ENCODE data around the gene SUPT4H1.

SUPT4H1 gene

GRCh38 chr17:58333736-58334207, 18.2 kb downstream of the SUPT4H1 start:
- Histone ChIP-seq H3K27me3 (ENCODE audit: control insufficient read depth, insufficient read depth, low read length) (no peaks in the 10 kb centered on the region), H3K9me3 (ENCODE audit: control insufficient read depth, insufficient read depth, low read depth, low read length) (no peaks in the 10 kb centered on the region), H3K4me1 (ENCODE audit: control insufficient read depth, insufficient read depth, low read length) (peaks cover 54% of the 10 kb centered on the region), H3K27ac (ENCODE audit: low read depth, low read length) (no peak overlapping the region), H3K9ac (ENCODE audit: low read length) (no peak overlapping the region), H3K4me3 (ENCODE audit: low read depth, low read length) (no peak overlapping the region), H3K36me3 (ENCODE audit: control insufficient read depth, insufficient read depth, low read length) (no peaks in the 10 kb centered on the region)

DNA sequence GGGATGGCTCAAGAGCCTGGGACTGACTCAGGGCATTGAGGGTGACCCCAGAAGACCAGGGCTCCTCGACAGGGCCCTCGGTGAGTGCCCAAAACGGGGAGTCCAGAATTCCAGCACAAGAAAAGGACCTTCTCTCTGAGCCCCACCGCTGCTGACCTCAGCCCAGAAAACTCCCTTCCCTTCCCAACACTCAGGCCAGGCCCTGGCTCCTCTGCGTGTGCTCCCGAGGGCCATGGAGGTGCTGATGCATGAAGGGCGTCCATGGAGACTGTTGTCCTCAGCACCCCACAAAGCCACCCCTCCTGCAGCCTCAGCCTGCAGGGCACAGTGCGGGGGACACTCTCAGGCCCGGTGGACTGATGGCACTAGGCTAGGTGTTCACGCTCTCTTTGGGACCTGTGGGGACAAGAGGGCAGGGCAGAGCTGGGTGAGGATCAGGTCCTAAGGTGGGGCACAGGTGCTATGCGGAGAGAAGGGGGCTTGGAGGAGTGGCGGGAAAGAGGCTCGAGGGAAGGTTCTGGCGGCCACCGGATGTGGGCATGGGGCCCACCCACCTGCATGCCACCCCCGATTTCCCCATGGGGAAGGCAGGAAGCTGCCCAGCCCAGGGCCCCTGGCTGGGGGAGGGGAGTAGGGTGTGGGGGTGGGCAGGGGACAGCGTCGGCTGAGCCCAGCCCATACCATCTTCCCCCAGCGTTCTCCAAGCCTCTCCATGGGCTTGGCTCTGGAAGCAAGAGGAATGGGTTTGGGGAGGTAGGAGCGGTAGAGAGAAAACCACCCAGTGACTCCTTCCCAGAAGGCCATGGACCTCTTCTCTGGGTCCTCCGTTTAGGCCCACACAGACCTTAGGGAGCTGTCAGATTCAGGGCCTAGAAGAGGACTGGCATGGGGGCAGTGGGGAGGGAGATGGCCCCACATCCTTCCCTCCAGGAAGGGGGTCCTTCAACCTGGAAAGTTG, 18.9 kb downstream of the SUPT4H1 start:
- Histone ChIP-seq H3K27me3 (ENCODE audit: control insufficient read depth, insufficient read depth, low read length) (peaks cover 3% of the 10 kb centered on the region; the same call in 1 of the 2 replicates), H3K4me1 (ENCODE audit: control insufficient read depth, insufficient read depth, low read length) (peaks cover 53% of the 10 kb centered on the region), H3K27ac (ENCODE audit: low read depth, low read length) (no peak overlapping the region), H3K9ac (ENCODE audit: low read length) (no peak overlapping the region), H3K4me3 (ENCODE audit: low read depth, low read length) (no peak overlapping the region), H3K36me3 (ENCODE audit: control insufficient read depth, insufficient read depth, low read length) (no peaks in the 10 kb centered on the region), H3K9me3 (ENCODE audit: control insufficient read depth, insufficient read depth, low read depth, low read length) (no peaks in the 10 kb centered on the region)

- peaks cover 45% of the 10 kb centered on the region for H3K4me1 ChIP-seq (ENCODE audit: control insufficient read depth, insufficient read depth, low read length)
- peaks cover 4% of the 10 kb centered on the region; the same call in 1 of the 2 replicates for H3K27me3 ChIP-seq (ENCODE audit: control insufficient read depth, insufficient read depth, low read length)
- H3K27ac ChIP-seq (ENCODE audit: low read depth, low read length) = no peak overlapping the region
- no peaks in the 10 kb centered on the region for H3K9me3 ChIP-seq (ENCODE audit: control insufficient read depth, insufficient read depth, low read depth, low read length)
- H3K36me3 ChIP-seq (ENCODE audit: control insufficient read depth, insufficient read depth, low read length) = no peaks in the 10 kb centered on the region
- H3K9ac ChIP-seq (ENCODE audit: low read length) = no peak overlapping the region
- H3K4me3 ChIP-seq (ENCODE audit: low read depth, low read length) = no peak overlapping the region
These were observed 19.9 kb downstream of the SUPT4H1 start for GRCh38 chr17:58331815-58332777.

DNA sequence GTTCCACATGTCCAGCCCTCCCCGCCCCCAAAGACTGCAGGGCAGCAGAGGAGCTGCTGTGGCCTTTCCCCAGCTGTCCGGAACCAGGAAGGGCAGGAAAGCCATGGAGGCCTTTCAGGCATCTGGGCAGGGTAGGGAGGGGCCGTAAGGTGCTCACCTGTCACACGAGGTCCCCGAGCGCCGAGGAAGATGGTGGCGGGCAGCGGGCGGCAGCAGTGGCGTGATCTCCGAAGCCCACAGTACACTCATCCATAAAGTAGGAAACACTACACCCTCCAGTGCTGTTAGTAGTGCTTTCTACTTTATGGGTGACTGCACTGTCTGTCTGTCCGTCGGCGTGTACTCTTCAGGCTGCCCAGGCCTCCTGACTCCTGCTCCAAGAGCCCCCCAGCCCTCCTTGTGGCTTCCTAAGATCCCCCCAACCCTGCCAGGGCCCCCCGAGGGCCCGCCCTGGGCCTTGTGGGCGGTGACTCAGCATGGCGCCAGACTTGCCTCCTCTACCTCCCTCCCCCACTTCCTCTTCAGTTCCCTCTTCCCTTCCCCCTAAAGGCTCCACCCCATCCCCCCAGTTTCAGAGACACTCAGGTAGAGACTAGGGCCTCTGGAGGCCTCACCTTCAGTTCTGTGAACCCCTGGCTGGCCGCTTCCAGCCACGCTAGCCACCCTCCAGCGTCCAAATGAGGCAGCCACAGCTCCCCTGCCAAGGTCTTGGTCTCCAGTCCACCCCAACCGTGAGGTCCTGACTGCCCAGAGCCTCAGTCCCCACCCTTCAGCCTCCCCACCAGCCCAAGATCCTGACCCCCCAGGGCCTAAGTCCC, 20.8 kb downstream of the SUPT4H1 start:
- H3K27ac ChIP-seq (ENCODE audit: low read depth, low read length) = no peak overlapping the region
- no peaks in the 10 kb centered on the region for H3K36me3 ChIP-seq (ENCODE audit: control insufficient read depth, insufficient read depth, low read length)
- no peak overlapping the region for H3K4me3 ChIP-seq (ENCODE audit: low read depth, low read length)
- H3K9me3 ChIP-seq (ENCODE audit: control insufficient read depth, insufficient read depth, low read depth, low read length) = no peaks in the 10 kb centered on the region
- peak overlapping the region; percentile 13 for H3K9ac ChIP-seq (ENCODE audit: low read length)
- H3K27me3 ChIP-seq (ENCODE audit: control insufficient read depth, insufficient read depth, low read length) = peaks cover 7% of the 10 kb centered on the region; the same call in 1 of the 2 replicates
- H3K4me1 ChIP-seq (ENCODE audit: control insufficient read depth, insufficient read depth, low read length) = peaks cover 36% of the 10 kb centered on the region

GRCh38 chr17:58330538-58330996, 21.4 kb downstream of the SUPT4H1 start:
- peaks cover 36% of the 10 kb centered on the region for H3K4me1 ChIP-seq (ENCODE audit: control insufficient read depth, insufficient read depth, low read length)
- H3K9ac ChIP-seq (ENCODE audit: low read length) = peak overlapping the region; percentile 13
- H3K27ac ChIP-seq (ENCODE audit: low read depth, low read length) = no peak overlapping the region
- no peaks in the 10 kb centered on the region for H3K36me3 ChIP-seq (ENCODE audit: control insufficient read depth, insufficient read depth, low read length)
- no peak overlapping the region for H3K4me3 ChIP-seq (ENCODE audit: low read depth, low read length)
- peaks cover 7% of the 10 kb centered on the region; the same call in 1 of the 2 replicates for H3K27me3 ChIP-seq (ENCODE audit: control insufficient read depth, insufficient read depth, low read length)
- no peaks in the 10 kb centered on the region for H3K9me3 ChIP-seq (ENCODE audit: control insufficient read depth, insufficient read depth, low read depth, low read length)

GRCh38 chr17:58329810-58330537, 22.0 kb downstream of the SUPT4H1 start:
- Histone ChIP-seq H3K9me3 (ENCODE audit: control insufficient read depth, insufficient read depth, low read depth, low read length) (no peaks in the 10 kb centered on the region), H3K9ac (ENCODE audit: low read length) (no peak overlapping the region), H3K27ac (ENCODE audit: low read depth, low read length) (no peak overlapping the region), H3K4me3 (ENCODE audit: low read depth, low read length) (no peak overlapping the region), H3K27me3 (ENCODE audit: control insufficient read depth, insufficient read depth, low read length) (peaks cover 11% of the 10 kb centered on the region), H3K36me3 (ENCODE audit: control insufficient read depth, insufficient read depth, low read length) (no peaks in the 10 kb centered on the region), H3K4me1 (ENCODE audit: control insufficient read depth, insufficient read depth, low read length) (peaks cover 37% of the 10 kb centered on the region)

DNA sequence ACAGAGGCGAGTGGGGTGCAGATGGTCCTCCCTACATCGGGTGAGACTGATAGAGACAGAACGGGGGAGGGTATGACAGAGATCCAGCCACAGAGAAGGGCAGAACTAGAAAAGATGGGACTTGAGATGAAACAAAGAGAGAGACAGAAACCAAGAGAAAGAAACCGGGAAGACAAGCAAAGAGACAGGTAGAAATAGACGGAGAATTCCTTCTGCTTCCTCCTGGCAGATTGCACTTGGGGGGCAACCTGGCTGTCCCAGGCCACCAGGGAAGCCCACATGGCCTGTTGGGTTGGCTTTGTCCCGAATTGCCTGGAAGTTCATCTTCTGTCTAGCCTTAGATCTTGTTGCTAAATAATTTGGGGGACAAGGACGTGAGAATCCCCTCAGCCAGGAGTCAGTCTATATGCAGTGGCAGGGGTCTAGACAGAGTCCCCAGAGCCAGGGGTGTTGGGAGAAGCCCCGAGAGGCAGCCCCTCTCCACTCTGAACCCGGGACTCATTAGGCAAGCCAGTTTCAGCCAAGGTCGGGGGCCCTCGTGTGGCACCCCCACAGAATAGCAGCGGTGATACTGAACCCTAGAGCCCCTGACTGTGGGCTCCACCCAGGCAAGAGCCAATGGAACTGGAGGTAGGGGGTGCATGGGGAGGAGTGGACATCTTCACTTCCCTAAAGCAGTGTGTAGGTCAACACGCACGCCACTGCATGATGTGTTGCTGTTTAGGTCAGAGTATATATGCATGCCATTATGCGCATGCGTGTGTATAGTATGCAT, 22.8 kb downstream of the SUPT4H1 start:
- Histone ChIP-seq H3K4me3 (ENCODE audit: low read depth, low read length) (no peak overlapping the region), H3K27ac (ENCODE audit: low read depth, low read length) (no peak overlapping the region)

DNA sequence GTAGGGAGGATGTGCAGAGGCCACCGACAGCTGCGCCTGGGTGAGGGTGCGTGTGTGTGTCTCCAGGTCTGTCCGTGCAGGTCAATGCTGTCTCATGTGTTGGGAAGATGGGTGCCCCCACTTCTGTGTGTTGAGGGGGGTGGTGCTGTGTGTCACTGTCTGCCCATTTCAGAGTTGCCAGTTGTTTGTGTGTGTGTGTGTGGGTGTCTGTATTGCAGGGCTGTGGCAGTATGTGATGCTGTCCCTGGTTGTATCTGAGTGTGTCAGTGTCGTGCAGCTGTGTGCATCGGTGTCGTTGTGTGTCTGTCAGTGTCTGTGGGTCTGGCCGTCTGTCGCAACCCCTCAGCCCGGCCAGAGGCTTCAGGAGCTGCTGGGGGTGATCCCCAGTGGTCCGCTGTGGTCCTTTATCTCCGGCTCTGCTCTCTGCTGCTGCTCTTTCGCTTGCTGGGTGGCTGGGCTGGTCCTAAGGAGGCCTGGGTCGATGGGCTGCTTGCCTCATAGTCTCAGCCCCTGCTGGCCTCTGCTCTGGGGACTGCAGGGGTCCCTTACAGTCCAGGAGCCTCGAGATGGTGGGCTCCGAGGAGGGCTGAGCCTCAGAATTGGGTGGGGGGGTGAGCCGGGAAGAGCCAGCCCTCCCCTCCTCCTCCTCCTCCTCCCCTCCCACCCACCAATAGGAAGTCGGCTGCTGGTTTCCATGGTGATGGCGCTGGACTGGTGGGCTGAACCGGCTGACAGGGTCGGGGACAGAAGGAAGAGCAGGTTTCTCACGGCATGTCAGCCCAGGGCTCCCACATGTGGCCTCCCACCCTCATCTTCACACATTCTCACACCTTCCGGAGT, 23.6 kb downstream of the SUPT4H1 start, which contains the start of gene TSPOAP1:
TSPOAP1 (minus strand) TSS at position 601 of the 840 bp plus-strand sequence. CDS start 875 bp downstream, outside the sequence.
- Histone ChIP-seq H3K27ac (ENCODE audit: low read depth, low read length) (no peak within 1 kb of the TSS), H3K4me3 (ENCODE audit: low read depth, low read length) (no peak within 1 kb of the TSS), H3K9ac (ENCODE audit: low read length) (no peak within 1 kb of the TSS)

More for the DNA sequence above, 22.8 kb downstream of the SUPT4H1 start:
- peaks cover 17% of the 10 kb centered on the region for H3K27me3 ChIP-seq (ENCODE audit: control insufficient read depth, insufficient read depth, low read length)
- H3K4me1 ChIP-seq (ENCODE audit: control insufficient read depth, insufficient read depth, low read length) = peaks cover 39% of the 10 kb centered on the region
- H3K36me3 ChIP-seq (ENCODE audit: control insufficient read depth, insufficient read depth, low read length) = no peaks in the 10 kb centered on the region
- H3K9ac ChIP-seq (ENCODE audit: low read length) = no peak overlapping the region
- no peaks in the 10 kb centered on the region for H3K9me3 ChIP-seq (ENCODE audit: control insufficient read depth, insufficient read depth, low read depth, low read length)

More for the DNA sequence above, 23.6 kb downstream of the SUPT4H1 start, which contains the start of gene TSPOAP1:
- no peaks in the 10 kb centered on the region for H3K36me3 ChIP-seq (ENCODE audit: control insufficient read depth, insufficient read depth, low read length)
- no peaks in the 10 kb centered on the region for H3K9me3 ChIP-seq (ENCODE audit: control insufficient read depth, insufficient read depth, low read depth, low read length)
- peaks cover 47% of the 10 kb centered on the region for H3K4me1 ChIP-seq (ENCODE audit: control insufficient read depth, insufficient read depth, low read length)
- peaks cover 25% of the 10 kb centered on the region for H3K27me3 ChIP-seq (ENCODE audit: control insufficient read depth, insufficient read depth, low read length)

Data from HUES6 (cell line).